ENCODE measurements around the gene RANBP3.
A peak's percentile ranks its signal among the peaks of the same experiment; 100 is the strongest.

The RANBP3 gene

DNA sequence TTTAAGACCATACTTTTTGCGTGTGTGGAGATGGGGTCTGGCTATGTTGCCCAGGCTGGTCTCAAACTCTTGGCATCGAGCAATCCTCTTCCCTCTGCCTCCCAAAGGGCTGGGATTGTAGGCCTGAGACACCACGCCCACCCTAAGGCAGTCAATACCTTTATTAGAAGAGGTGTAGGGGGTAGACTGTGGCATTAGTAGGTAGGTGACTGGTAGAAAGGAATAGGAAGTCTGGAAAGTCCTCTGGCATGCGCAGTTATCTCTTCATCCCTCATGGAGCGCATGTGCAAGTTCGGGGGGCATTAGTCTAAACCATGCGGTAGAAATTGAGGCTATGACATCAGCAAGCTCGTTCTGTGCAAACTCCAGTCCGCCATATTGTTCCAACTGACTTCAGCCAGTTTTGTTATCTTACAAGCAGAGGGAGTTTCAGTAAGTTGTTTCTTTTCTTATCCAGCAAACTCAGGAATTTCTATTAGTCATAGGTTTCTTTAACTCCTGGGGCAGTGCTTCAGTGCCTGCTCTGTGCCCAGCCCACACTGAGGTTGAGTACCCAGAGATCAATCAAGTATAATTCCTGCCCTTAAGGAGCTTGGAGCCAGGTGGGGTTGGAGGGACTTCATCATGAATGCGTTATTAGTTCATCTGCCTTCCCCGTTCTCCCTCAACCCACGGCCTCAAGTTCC, 7.3 kb upstream of the RANBP3 start:
- no peak for DNase-seq

DNA sequence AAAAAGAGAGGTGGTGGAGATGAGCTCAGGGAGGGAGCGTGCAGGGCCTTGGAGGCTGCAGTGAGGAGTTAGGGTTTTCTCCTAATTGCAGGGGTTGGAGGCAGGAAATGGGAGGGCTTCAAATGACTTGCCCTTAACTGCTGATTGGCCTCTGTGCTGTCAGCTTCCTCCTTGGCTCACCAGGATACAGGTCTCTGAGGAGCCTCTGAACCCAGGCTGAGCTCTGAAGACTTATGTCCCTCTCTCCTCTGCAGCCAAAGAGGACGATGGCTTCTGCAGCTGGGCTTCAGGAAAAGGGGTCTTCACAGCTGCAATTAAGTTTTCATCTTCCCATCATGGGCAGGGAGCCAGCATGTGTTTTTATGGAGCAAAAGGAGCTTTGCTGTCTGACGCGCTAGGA, 6.7 kb upstream of the RANBP3 start:
- no peak for DNase-seq

DNA sequence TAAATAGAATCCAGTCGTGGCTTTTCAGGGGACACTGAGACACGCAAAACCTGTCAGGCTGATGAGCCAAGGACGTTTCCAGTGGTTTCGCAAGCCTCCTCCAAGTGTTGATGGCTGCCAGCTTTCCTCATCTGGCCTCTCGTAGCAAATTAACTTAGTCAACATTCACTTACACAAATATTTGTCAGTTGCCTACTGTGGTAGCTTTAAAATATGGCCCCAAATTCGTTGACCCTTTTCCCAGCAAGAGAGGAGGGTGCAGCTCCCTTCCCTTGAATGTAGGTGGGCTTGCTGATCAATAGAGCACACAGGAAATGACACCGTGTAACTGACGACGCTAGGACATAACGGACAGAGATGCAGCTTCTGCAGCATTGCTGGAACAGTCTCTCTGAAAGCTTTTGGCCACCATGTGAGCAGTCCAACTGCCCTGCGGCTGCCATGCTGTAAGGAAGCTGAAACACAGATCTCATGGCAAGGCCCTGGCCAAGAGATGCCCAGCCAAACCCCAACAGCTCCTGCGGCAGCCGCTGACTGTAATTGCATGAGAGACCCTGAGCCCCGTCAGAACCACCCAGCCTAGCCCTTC, 5.5 kb upstream of the RANBP3 start:
- no peak for DNase-seq

DNA sequence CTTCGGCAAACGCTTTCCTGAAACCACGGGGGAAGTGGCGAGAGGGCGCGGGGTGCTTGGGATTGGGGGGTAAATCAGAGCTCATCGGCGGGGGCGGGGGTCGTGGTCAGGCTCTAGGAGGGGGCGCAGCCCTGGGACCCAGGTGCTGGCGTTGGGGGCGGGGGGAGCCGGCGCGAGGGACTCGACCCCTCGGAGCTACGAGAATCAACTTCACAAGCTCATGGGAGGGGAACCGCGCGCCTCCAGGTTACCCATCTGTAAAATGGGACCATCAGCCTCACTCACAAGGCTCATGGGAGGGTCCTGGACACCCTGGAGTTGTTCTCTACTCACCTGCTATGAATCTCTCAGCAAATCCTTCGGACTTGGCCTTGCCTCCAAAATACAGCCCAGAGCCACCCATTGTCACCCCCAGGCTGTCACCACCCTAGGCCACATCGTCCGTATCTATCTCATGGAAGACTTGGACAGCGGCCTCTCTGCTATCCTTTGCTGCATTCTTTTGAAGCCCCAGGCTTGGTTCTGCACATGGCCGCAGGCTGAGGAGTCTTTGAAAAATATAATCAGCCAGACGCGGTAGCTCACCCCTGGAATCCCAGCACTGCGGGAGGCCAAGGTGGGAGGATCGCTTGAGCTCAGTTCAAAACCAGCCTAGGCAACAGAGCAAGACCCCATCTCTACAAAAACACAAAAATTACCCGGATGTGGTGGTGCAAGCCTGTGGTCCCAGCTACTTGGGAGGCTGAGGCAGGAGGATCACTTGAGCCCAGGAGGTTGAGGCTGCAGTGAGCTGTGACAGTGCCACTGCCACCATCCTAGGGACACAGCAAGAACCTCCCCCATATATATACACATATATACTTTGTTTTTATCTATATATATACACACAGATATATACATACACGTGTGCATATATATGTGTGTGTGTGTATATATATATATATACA, 939 bp upstream of the RANBP3 start:
- DNase-seq: no peak

DNA sequence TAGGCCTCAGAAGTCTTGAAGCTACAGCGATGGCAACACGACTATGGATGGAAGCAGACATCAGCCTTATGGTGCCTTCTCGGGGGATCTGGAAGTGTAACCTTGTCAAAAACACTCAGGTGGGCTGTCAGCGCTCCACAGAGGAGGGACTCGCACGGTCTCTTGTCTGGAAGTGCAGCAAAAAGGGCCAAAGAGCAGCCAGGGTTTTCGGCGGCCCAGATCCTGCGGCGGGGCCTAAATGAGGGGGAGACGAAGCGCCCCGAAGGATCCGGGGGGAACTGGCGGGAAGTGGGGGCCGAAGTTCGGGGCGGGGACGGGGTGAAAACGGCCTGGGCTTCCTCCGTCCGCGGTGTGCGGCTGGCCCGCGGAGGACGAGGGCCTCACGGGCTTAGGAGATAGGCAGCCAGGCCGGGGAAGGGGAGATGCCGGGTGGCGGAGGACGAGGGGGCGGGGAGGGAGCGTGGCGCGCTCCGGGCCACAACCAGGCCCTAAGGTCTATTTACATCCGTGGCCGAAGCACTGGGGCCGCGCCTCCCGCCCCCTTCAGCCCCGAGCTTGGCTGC, 637 bp downstream of the RANBP3 start:
- DNase-seq: no peak

DNA sequence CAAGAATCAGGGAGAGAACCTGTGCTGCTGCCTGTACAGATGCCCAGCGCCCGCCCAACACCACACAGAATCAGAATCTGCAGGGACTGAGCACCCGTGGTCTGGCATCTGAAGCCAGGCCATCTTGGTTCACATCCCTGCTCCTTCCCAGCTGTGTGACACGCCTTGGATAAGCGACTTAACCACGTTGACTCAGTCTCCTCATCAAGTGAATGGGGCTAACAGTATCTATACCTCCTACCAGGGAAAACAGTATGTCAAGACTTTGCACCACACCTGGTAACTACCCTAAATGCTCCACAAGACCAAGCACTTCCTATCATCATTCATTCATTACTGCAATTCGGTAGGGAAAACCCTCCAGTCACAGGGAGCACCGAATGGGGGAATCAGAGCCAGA, 1.2 kb downstream of the RANBP3 start:
- DNase-seq: no peak

DNA sequence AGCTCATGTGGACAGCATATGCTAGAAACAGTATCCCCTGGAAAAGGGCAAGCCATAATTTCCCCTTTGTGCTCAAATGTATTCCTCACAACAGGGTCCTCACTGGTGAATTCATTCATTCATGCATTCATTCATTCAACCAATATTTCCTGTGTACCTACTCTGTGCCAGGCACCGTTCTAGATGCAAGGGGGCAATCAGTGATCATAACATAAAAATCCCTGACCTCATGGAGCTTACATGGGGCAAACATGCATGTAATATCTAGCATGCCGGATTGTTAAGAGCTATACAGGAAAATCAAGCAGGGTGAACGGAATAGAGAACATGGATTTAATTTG, 2.6 kb downstream of the RANBP3 start:
- DNase-seq: no peak

DNA sequence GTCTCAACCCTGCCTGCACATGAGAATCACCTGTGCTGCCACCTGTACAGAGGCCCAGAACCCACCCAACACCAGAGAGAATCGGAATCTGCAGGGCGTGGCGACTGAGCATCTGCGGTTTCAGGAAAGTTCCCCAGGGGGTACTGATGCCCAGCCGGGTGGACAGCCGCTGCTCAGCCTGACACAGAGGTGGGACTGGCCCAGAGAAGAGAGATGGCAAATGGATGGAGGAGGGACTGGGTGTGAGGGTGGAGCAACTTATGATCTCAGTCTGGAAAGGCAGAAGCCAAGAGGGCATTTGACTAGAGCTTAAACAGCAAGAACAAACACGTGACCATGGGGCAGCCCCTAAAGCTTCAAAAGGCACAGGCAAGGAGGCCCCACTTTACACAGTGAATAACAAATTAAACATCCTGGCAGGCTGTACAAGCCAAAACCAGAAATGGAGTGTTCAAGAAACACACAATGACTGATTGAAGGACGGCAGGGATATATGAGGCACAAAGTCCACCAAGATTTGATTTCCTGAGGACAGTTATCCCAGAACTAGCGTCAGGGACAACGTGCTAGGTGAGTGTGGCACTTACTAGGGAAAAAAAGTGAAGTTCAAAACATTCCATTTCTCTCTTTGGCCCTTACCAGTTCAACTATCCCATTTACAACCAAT, 3.1 kb downstream of the RANBP3 start:
- no peak for DNase-seq

DNA sequence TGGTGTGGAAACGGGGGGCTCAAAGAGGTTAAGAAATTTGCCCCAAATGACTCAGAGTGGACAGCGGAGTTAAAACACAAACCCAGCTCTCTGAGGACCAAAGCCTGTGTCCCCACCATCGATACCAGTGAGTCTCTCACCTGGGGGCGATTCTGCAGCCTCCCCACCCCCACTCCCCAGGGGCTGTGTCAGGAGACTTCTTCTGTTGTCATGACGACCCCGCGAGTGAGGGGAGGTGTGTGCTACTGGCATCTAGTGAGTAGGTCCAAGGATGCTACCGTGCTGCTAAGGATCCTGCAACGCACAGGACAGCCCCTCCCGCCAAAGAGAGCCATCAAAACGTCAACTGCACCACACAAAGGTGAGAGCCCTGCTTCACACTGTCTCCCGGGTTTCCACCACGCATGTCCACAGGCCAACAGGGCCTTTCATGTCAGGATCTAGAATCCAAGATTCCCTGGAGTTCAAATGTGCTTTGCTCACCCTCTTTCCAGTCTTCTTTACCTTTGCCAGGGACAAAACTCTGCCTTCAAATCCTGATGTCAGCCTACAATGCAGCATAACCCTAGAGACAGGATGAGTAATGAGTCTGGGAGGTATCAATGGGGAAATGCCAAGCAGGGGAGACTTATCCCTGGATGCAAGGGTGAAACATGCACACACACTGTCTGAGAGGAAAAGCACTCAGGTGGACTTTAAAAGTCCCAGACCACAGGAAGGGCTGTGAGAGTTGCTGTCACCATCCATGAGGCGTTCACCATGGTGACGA, 3.9 kb downstream of the RANBP3 start:
- DNase-seq: no peak

DNA sequence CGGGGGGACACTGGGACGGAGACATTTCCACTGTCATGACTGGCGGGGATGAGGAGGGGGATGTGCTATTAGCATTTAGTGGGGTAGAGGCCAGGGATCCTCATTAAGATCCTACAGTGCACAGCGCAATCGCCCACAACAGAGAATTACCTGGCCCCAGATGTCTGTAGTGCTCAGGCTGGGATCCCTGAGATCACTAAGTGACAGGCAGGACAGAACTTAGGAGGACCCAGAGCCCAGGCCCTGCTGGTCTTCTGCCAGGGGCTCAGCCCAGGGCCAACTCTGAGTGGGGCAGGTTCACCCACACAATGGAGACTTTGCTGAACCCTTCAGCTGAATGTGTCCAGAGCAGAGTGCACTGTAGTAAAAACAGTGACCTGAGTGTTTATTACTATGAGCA, 4.6 kb downstream of the RANBP3 start:
- no peak for DNase-seq

DNA sequence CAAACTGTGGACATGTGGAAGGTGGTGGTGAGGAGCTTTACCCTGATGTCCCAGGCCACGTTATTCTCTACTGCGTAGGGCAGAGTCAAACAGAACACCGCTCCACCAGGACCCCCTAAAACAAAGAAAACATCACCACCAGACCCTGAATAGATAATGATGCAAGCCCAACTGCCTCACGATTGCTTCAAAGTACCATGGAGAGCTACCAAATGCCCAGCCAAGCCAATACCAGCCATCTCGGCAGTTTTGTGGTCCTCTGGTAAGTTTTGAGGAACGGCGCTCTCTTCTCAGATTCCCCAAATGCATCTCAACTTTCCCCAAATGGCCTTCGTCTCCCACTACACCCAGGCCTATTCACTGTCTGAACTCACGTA, 5.6 kb downstream of the RANBP3 start:
- DNase-seq: no peak

DNA sequence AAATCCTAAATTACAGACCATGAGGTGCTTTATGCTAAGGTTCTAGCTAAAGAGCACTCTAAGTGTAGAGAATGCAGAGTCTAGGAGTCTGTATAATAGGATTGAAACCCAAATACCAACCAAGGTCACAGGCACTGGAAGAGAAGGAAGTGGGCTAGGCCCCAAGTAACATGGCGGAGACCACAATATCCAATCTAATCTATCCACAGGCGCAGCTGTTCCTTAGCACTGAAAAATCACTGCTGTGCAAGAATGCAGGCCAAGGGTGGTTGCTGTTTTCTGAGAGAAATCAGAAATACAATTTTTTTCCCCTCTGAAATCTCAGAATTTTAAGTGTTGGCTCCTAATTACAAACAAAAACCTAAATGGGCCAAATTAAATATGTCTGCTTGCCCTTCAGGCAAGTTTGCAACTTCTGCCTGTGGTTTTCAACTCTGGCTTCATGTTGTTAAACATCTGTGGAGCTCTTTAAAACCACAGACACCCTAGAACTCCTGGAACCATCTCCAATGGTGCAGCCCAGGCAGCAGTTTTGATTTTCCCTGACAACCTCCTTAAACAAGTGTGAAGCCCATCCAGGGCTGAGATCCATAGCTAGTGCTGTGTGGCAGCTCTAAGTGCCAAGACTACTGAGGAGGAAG, 6.1 kb downstream of the RANBP3 start:
- DNase-seq: no peak

DNA sequence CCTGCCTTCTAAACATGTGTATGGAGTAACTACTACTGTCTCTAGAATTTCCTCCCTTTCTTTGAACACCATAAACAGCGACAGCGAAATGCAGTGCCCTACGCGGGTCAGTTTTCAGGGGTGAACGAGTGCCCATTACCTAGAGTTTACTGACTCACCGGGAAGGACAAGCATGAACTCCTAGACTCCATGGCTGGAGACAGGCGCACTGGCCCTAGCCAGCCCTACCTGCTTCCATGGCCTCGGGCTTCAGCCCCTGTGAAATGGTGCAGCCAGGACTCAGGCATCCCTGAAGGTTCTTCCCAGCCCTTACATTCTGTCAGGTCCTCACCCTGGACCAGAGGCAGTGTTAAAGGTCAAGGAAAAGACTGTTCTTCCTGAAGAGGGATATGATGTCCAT, 8.5 kb downstream of the RANBP3 start:
- no peak for DNase-seq

DNA sequence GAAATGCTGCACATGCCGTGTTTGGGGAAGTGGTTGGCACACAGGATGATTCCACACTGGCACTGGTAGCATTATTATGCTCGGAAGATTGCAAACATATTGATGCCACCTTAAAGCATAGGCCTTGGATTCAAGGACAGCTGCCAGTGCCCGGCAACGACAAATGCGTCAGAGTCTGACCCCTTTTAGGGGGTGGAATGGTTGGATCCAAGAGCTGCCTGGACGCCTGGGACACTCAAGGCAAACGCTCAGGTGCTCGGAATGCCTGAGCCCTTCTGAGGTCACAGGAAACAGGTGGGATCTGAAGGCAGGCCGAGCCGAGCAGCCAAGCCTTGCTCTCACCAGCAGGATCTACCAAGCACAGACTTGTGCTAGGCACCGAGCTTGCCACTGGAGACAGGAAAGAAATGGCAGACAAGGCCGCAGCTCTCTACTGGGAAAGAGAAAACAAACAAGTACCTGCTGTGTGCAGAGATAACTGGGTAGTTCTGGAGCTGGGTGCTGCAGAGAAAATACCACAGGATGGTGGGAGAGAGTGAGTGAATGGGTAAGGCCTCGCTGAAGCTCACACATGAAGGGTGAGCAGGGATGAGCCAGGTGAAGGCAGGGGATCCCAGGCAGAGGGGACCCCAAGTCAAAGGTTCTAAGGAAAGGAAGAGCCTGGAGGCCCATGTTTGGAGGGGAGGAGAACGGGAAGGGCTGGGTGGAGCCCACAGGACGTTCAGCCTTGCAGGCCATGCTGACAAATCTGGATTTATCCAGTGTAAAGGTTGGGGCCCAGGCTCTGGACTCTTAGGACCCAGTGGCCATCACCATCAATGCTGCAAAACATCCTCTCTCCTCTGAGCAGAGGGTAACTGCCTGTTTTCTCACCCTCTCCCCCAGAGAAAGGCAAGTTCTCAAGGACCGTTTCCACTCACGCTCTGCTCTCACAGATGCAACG, 9.2 kb downstream of the RANBP3 start:
- no peak for DNase-seq

DNA sequence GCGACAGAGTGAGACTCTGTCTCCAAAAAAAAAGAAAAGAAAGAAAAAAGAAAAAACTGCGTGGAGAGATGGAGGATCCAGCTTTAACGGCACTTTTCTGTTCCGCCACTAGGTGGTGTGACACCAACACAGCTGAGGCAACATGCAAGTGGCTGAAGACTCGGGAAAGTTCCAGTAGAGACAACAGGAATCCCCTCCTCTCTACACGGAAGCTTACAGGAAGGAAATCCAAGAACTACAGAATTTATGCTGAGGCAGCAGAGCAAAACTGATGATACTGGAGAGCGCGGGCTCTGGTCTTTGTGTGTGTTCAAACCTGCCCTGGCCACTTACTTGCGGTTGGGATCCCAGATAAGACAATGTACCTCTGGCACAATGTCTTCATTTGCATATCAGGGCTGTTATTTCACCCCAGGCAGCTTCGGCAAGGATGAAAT, 9.9 kb downstream of the RANBP3 start:
- peak; percentile 57 to 60 for DNase-seq

DNA sequence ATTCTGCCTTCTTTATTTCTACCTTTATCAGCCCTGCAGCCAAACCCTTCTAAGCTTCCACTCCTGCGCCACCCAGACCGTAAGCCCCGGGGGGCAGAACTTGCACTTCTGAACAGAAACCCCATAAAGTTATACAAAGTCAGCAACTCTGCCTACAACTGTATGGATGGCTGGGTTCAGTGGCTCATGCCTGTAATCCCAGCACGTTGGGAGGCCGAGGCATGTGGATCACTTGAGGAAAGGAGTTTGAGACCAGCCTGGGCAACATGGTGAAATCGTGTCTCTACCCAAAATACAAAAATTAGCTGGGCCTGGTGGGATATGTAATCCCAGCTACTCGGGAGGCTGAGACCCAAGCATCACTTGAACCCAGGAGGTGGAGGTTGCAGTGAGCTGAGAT, 10.4 kb downstream of the RANBP3 start:
- no peak for DNase-seq

DNA sequence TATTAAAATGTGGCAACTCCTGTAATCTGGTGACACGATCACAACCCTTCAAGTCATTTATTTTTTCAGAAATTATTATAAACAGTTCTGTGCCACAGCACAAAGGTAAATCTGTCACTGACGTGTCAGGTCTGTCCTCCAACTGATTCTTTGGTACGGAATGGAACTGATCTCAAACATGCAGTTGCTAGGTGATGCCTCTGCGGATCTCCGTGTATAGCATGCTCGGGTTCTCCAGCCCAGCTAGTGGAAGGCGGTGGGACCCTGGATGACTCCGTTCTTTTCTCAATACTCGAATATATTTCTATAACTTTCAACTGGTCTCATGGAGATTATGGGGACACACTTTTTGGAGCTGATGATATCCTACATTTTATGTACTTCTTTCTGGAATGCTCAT, 11.0 kb downstream of the RANBP3 start:
- DNase-seq: no peak

DNA sequence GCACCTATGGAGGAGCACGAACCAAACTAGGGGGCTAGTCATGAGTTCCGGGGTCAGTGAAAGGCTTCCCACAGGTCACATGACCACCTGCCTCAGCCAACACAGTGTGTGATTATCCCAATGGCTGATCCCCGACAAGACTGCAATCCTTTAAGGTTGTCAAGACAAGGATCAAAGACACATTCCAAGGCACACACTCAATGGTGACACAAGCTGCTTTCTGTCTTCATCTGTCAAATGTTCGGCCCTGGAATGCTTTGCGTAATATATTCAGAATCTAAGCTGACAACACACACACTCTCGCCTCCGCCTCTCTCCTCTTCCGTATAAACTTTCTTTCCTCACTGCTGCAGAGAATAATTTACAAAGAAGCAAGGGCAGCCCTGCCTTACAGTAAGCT, 11.7 kb downstream of the RANBP3 start:
- no peak for DNase-seq

DNA sequence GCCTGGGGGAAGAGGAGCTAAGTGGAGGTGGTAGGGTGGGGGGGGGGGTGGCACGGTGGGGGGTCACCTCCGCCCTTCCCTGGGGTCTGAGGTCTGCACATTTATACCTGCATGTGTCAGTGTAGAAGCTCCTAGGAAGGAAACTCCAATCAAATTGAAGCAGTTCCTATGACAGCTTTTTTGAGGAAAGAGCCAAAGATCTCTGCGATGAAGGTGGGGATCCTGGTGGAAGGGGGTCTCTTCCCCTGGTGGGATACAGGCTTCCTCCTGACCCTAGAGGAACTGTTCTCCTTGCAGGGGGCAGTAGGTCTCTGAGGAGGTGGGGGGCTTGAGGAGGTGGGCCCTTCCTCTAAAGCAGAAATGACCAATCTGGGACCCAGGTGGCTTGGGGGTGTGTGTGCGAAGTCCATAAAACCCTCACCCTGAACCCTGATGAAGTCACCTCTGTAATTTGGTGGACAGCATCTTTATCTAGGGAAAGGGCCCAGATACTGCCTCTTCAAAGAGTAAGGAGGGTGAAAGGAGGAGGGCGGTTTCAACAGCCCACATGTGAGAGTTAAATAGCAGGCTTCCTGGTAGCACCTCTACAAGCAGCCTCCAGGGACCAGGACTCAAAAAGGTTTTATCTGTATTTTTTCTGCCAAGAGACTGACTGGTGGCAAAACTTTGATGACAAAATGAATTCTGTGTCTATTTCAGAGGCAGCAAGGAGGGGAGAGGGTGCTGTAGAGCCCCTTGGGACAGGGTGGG, 12.9 kb downstream of the RANBP3 start:
- no peak for DNase-seq

DNA sequence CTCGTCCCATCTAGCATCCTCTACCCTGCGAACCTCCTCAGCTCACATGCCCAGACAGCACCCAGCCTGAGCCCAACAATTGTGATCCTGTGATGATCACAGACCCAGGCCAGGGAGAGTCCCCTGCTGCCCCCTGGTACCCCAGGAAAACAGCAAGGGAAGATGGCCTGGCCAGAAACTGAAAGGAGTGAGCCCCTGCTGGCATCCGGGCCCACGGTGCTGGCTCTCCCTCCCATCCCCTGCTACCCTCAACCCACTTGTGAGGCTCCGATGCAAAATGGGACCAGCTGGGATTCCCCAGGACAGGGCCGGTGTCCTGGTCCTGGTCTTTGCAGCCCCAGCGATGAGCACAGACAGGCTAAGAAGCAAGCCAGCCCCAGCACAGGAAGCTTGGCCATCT, 14.1 kb downstream of the RANBP3 start:
- no peak for DNase-seq
